ENCODE results near the gene TPRG1L.

TPRG1L gene

DNA sequence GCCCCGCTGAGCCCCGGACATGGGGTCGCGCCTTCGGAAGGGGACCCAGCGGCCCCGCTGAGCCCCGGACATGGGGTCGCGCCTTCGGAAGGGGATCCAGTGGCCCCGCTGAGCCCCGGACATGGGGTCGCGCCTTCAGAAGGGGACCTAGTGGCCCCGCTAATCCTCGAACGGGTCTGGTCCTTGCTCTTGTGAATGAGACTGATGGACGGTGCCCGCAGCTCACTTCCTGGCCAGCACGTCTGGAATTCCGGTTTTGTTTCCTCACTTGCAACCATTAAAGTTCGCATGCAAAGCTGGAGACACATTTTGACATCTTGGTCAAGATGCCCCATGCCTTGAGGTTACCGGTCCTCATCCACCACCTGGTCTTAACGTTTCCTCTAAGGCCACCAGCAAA is 19.5 kb downstream of the TPRG1L start:
- TF ChIP-seq, protein P1, sequence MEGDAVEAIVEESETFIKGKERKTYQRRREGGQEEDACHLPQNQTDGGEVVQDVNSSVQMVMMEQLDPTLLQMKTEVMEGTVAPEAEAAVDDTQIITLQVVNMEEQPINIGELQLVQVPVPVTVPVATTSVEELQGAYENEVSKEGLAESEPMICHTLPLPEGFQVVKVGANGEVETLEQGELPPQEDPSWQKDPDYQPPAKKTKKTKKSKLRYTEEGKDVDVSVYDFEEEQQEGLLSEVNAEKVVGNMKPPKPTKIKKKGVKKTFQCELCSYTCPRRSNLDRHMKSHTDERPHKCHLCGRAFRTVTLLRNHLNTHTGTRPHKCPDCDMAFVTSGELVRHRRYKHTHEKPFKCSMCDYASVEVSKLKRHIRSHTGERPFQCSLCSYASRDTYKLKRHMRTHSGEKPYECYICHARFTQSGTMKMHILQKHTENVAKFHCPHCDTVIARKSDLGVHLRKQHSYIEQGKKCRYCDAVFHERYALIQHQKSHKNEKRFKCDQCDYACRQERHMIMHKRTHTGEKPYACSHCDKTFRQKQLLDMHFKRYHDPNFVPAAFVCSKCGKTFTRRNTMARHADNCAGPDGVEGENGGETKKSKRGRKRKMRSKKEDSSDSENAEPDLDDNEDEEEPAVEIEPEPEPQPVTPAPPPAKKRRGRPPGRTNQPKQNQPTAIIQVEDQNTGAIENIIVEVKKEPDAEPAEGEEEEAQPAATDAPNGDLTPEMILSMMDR (IDR thresholded peaks at IDR 0.05; ENCODE audit: low read depth, low read length), result no peak
- no peak for DNase-seq (ENCODE audit: low read depth, low spot score)
- in situ Hi-C loops (cut with HindIII; ENCODE audit: low sequenced_read_pairs), result loop anchor here (25.0 kb wide), 1 partner anchor 107 kb away; no protein-coding TSS in a partner anchor
- no peak overlapping the region for H3K4me3 ChIP-seq (ENCODE audit: low read depth, low read length)

DNA sequence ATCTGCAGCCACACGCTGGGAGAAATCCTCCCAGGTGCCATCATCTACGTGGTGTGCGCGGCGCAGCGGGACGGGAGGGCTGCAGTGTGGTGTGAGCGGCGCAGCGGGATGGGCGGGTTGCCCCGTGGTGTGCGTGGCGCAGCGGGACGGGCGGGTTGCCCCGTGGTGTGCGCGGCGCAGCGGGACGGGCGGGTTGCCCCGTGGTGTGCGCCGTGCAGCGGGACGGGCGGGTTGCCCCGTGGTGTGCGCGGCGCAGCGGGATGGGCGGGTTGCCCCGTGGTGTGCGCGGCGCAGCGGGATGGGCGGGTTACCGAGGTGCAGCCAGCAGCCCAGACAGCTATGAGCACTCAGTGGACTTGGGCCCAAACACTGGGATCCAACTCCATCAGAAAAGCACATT is 20.4 kb downstream of the TPRG1L start:
- in situ Hi-C loops (cut with HindIII; ENCODE audit: low sequenced_read_pairs), result loop anchor here (25.0 kb wide), 1 partner anchor 108 kb away; no protein-coding TSS in a partner anchor
- no peak overlapping the region for H3K4me3 ChIP-seq (ENCODE audit: low read depth, low read length)
- TF ChIP-seq, protein P1 (IDR thresholded peaks at IDR 0.05; ENCODE audit: low read depth, low read length), result no peak
- no peak for DNase-seq (ENCODE audit: low read depth, low spot score)

DNA sequence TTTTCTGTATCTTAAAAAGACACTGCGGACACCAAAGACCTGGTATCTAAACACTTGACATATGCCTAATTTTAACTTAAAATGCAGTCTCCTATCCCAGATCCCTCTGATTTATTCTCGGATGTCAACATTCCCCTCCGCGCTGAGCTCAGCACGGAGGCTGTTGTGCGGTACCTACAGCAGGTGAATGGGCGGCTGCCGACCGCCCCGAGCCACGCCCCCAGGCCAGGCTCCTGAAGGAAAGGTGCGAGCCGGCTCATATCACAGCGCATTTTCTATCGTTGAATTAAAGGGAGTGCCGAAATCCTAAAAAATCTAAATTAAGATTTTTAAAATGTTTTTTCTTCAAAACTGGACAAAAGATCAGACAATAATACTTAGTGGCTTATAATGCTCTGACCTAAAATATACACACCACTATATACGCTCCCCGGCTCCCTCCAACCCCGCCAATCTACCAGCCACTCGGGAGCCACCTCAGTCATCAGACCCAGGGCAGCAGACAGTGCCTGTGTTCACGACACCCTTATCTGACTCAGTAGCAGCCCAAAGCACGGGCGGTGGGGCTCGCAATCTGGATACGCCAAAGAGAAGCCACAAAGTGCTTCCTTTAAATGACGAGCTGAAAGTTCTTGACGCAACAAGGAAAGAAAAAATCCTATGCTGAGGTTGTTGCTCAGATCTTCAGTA is 21.0 kb downstream of the TPRG1L start:
- DNase-seq (ENCODE audit: low read depth, low spot score), result no peak
- H3K4me3 ChIP-seq (ENCODE audit: low read depth, low read length), result no peak overlapping the region
- in situ Hi-C loops (cut with HindIII; ENCODE audit: low sequenced_read_pairs), result loop anchor here (25.0 kb wide), 1 partner anchor 109 kb away; no protein-coding TSS in a partner anchor
- TF ChIP-seq, protein P1 (IDR thresholded peaks at IDR 0.05; ENCODE audit: low read depth, low read length), result no peak

GRCh38 chr1:3646596-3646995 is 21.8 kb downstream of the TPRG1L start:
- in situ Hi-C loops (cut with HindIII; ENCODE audit: low sequenced_read_pairs), result loop anchor here (25.0 kb wide), 1 partner anchor 109 kb away; no protein-coding TSS in a partner anchor
- H3K4me3 ChIP-seq (ENCODE audit: low read depth, low read length), result no peak overlapping the region
- TF ChIP-seq, protein P1 (IDR thresholded peaks at IDR 0.05; ENCODE audit: low read depth, low read length), result no peak
- no peak for DNase-seq (ENCODE audit: low read depth, low spot score)

DNA sequence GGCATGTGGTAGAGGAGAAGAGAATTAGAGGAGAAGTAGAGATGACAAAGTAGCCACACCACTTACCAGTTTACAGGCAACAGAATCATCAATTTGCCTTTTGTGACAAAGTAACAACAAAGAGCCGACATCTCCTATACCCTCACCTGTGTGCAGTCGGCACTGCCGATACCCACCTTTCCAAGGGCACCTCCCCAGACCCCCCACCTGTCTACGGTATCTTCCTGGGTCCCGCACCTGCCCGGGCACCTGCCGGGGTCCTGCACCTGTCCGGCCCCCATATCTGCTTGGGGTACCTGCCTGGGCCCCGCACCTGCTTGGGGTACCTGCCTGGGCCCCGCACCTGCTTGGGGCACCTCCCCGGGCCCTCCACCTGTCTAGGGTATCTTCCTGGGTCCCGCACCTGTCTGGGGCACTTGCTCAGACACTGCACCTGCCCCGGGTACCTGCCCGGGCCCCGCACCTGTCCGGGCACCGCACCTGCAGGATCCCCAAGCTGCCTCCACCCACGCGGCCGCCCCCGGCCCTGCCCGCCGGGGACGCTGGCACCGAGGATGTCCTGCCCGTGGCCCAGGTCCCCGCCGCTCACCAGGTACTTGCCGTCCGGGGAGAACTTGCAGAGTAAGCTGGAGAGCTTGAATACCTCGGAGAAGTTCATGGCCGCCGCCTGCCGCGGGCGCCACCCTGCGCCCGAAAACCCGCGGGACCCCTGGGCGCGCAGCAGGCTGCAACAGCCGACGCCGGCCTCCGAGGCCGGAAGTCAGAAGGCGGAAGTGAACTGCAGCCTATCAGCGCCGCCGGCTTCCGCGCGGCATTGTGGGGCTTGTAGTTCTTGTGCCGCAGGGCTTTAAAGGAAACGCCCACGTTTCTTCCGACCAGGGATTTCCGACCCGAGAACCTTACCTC is 24.8 kb downstream of the TPRG1L start, which contains the start of gene WRAP73:
Gene WRAP73, minus strand, starts transcription at position 762 of the 906 bp plus-strand sequence. Its CDS starts 104 bp downstream, at position 658.
- DNase-seq (ENCODE audit: low read depth, low spot score), result peak; percentile 92
- peak within 1 kb of the TSS; percentile 76 for H3K4me3 ChIP-seq (ENCODE audit: low read depth, low read length)
- in situ Hi-C loops (cut with HindIII; ENCODE audit: low sequenced_read_pairs), result loop anchor here (25.0 kb wide), 1 partner anchor 112 kb away; no protein-coding TSS in a partner anchor
- TF ChIP-seq, protein P1 (IDR thresholded peaks at IDR 0.05; ENCODE audit: low read depth, low read length), result no peak

DNA sequence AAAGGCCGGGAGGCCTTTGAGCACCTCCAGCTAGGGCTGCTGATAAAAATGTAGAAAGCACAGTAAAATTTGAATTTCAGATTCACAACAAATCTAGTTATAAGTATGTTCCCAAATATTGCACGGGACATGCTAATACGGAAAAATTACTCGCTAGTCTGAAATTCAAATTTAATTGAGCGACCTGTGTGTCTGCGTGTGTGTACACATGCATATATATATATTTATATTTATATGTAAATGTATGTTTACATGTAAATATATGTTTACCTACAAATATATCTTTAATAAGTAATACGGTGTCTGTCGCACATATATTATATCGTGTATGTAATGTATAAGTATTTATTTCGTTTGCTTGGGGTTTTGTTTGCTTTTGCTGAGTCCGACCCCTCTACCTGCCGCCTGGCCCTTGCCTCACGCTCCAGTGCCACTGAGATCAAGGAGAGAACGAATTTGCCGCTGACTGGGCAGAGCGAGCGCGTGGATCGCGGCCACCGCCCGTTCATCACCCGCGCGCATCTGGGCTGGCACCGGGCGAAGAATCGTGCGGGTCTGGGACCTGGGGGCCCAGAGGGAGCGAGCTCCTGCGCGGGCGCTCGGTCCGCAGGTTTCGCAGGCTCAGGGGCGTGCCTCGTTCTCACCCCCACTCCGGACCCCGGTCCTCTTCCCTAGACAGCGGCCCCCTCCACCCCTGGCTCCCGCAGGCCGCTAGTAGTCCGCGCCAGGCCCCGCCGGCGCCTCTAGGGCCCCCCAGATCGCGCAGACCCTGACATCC is 25.6 kb downstream of the TPRG1L start:
- in situ Hi-C loops (cut with HindIII; ENCODE audit: low sequenced_read_pairs), result no loop called here
- TF ChIP-seq, protein P1 (IDR thresholded peaks at IDR 0.05; ENCODE audit: low read depth, low read length), result no peak
- H3K4me3 ChIP-seq (ENCODE audit: low read depth, low read length), result peak overlapping the region; percentile 76
- DNase-seq (ENCODE audit: low read depth, low spot score), result no peak

Data from astrocyte of the spinal cord (primary cell).